Raji (cell line): ENCODE measurements around the gene KRT27.

Experiments used
- POLR2A ChIP-seq: IDR thresholded peaks from 2 replicates; pipeline ENCODE4 v1.6.1; 2011; ENCODE audit warnings: low read depth, low read length, control low read depth; ENCODE audit not compliant: insufficient read depth

The KRT27 gene

GRCh38 chr17:40816569-40816968 lies 34.2 kb upstream of the KRT27 start:
- TF ChIP-seq POLR2A = no peak

DNA sequence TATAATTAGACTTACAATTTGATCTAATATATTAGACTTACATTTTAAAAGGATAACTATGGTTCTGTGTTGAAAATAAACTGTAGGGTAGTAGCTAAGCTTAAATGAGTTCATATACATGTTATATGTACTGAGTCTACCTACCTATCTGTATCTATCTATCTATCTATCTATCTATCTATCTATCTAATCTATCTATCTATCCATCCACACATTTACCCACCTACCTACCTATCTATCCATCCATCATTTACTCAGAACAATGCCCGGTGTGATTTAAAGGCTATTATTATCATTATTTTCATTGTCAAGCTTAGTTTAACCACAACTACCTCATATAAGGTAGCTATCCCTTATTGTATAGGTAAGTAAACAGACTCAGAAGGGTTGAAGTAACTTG lies 33.0 kb upstream of the KRT27 start:
- TF ChIP-seq POLR2A = no peak

- no peak for TF ChIP-seq POLR2A
Measured at GRCh38 chr17:40813804-40814203, 31.5 kb upstream of the KRT27 start.

- TF ChIP-seq POLR2A = no peak
Measured at GRCh38 chr17:40812639-40813038, 30.3 kb upstream of the KRT27 start.

GRCh38 chr17:40810494-40810893 lies 28.1 kb upstream of the KRT27 start:
- TF ChIP-seq POLR2A = no peak

- TF ChIP-seq POLR2A = no peak
Measured at GRCh38 chr17:40809721-40810421, 27.5 kb upstream of the KRT27 start.

DNA sequence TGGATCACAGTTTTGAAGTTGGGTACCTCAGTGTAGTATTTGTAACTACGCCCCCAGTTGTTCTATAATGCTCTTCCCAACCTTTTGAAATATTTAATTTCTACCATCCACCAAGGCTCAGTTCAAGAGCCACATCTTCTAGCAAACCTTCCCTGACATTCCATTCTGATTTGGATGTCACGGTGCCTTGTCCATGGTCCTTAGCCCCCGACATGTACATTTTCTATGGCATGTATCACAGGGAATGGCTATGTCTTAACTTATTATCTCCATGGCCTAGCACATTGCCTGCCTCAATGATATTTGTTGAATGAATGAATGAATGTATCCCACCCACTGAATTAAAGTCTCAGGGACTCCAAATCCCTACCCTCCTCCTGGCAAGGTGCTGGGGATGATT lies 23.8 kb upstream of the KRT27 start:
- TF ChIP-seq POLR2A = no peak

DNA sequence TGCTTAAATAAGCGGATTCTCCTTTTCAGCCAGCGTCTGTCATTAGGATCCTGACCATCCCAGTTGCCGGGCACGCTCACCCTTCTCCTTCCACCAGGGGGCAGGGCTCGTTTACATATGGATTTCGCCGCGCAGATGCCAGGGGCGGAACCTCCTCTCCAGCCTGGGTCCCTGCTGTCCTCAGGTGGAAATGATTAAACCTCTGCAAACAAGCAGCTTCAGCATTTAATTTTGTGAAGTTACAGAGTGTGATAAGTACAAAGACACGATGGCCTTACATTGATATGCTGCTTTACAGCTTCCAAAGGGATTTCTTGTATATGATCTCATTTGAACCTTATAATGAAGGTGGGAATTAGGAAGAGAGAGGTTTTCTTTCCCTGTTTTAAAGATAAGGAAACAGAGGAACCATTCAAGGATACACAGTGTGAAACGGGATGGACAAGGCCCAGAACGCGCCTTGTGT lies 21.3 kb upstream of the KRT27 start:
- TF ChIP-seq POLR2A = no peak

DNA sequence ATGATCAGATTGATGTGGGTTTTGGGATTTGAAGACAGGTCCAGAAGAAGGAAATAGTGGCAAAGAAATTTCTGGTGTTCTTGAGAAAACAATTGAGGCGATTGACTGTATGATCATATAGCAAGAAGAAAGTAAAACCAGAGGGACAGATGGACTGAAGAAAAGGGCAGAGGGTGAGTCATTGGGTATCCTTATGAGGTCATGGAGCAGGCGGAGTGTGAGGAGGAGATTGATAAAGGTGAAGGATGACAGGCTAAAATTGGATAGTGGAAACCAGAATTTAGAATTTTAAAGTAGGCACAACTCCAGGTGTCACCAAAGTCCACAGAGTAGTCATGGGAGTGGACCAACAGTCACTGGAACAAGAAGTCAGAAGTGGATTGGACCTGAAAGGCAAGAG lies 18.8 kb upstream of the KRT27 start:
- TF ChIP-seq POLR2A = no peak

DNA sequence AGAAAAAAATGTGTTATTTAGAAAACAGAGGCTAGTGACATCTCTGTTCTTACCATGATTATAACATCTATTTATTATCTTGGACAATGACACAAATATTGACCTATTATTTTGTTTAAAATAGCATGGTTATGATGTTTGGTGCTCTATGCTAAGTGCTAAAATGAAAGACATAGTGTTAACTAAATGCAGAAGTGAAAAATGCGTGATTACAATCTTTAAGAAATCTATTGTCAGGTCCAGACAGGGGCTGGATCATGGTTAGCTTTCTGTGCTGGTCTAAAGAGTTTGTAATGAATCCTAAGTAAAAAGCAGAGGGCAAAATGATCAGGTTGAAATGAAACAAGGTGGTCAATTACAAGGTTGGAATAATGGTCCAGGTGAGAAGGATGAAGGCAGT lies 18.0 kb upstream of the KRT27 start:
- no peak for TF ChIP-seq POLR2A

DNA sequence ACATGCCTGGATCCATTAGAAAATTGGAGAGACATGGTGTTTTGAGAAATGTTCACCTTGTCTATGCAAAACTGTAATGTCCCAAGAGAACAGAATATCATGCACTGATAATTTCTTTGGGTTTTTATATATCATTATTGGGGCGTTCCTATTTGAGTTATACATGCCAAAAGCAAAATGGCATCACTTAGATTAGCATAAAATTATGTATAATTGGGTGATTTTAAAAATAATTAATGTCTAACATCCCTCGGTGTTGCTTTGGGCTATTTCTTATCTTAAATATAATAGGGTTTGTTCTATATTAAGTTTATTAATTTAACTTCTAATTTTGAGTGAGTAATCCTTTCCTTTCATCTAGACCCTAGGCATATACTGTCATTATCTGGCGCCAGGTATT lies 17.5 kb upstream of the KRT27 start, which contains the start of gene KRT28:
Gene KRT28, minus strand, starts transcription at position 101 of the 400 bp plus-strand sequence. Its CDS starts 66 bp downstream, at position 35.
- no peak for TF ChIP-seq POLR2A

GRCh38 chr17:40796846-40797245 lies 14.5 kb upstream of the KRT27 start:
- TF ChIP-seq POLR2A = no peak

DNA sequence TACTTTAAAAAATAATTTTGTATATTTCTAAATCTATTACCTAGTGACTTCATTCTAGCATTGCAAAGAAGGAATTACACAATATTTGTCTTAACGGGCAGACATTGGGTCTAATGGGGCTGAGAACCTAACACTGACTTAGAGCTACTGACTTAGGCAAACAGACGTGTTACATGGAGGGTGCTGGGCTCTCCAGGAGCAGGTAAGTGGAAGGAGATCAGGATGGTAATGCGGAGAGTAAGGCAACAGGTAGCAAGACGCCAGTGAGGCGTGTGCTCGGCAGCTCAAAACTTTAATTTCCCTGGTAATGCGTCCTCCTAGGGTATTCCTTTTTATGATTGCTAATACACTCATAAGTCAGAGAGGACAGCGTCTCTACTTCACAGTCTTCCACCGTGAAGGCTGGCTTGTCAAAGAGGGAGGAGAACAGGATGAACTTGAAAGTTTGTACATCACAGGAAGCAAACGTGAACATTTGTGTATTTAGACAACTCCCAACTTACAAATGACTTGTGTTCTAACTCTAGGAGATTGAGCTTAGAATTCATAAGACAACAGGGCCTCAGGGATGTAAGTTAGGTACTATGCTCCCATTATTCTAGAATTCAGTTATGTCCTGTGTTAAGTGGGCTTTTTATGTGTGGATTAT lies 12.8 kb upstream of the KRT27 start:
- TF ChIP-seq POLR2A = no peak

DNA sequence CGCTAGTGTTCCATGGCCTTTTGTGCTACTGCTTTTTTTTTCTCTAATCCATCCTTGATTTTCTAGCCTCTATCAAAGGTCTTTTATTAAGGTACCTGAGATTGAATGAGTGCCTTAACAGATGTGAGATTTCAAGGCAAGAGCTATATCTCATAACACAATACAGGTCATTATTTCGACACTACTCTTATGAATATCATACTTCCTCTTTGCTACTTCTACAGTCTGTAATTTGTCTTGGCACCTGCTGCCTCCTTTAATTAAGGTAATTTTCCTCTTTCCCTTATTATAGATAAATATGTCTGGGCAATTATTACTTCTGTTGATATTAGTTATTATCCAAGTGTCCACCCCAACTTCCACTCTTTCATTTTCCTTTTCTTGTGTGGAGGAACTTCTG lies 12.1 kb upstream of the KRT27 start:
- no peak for TF ChIP-seq POLR2A

- no peak for TF ChIP-seq POLR2A
Measured at GRCh38 chr17:40793832-40794231, 11.5 kb upstream of the KRT27 start.

DNA sequence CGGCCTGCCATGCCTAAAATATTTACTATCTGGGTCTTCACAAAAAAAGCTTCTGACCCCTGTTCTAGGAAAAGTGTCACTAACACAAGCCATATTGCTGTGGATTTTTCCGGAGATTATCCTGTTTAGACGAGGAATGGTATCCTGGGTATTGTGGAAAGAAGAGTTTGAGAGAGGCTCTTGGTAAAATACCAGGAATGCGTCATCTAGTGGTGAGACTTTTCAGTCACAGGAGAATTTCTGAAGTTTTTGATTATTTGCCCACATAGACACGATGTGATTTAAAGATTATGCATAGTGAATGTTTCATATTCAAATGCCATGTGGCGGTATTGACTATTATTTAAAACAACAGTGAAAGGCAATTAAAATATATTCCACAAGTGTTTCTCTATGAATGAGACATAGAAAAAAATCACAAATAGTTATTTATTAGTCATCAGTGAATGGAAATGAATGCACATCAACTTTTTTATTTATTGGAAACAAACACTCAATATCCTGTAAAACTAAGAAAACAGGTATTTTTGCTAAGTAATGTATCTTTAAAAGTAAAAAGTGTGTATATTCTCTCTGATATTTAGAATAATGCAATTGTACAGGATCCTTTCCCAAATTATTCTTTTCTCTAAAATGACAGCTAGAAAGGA lies 9.6 kb upstream of the KRT27 start:
- no peak for TF ChIP-seq POLR2A
